ENCODE results near the gene SIM1.

Gene SIM1

GRCh38 chr6:100460650-100461204 is 4.0 kb downstream of the SIM1 start:
- Histone ChIP-seq H2BK15ac (ENCODE audit: low read depth, poor library complexity, severe bottlenecking) (no peak overlapping the region), H3K4me3 (ENCODE audit: insufficient read depth in 1 of 2, low read depth in 1 of 2, low read length in 2 of 2) (peak overlapping the region in 1 of 2 experiments; percentile 91), H3K27me3 (ENCODE audit: control insufficient read depth in 1 of 2, insufficient read depth in 1 of 2, low read length in 2 of 2) (peaks cover 36 to 84% of the 10 kb centered on the region in 2 experiments), H3K9me3 (ENCODE audit: control insufficient read depth, low read length) (peaks cover 8% of the 10 kb centered on the region), H4K8ac (ENCODE audit: low read length) (no peak overlapping the region), H3K18ac (ENCODE audit: low read depth in 1 of 2, low read length in 2 of 2) (no peak overlapping the region), H3K79me1 (replicated peaks; ENCODE audit: low read length, poor library complexity, severe bottlenecking) (no peaks in the 10 kb centered on the region), H3K23ac (ENCODE audit: low read length in 2 of 2) (no peak overlapping the region), H2AK5ac (ENCODE audit: low read length, severe bottlenecking) (no peak overlapping the region), H3K4me2 (ENCODE audit: low read length, poor library complexity, severe bottlenecking) (no peak overlapping the region), H2BK5ac (ENCODE audit: low read depth, low read length, poor library complexity, severe bottlenecking) (no peak overlapping the region), H2AFZ (ENCODE audit: low read depth, low read length) (no peak overlapping the region), H3K14ac (ENCODE audit: low read length in 2 of 2) (no peak overlapping the region), H2BK12ac (ENCODE audit: low read length in 2 of 2) (no peak overlapping the region), H3K4ac (ENCODE audit: low read depth in 1 of 2, low read length in 2 of 2) (no peak overlapping the region), H3K4me1 (ENCODE audit: control insufficient read depth, insufficient read depth, low read depth, low read length) (peaks cover 27% of the 10 kb centered on the region), H3K9ac (ENCODE audit: low read length) (peak overlapping the region; percentile 91), H4K91ac (ENCODE audit: low read length) (no peak overlapping the region), H3K27ac (ENCODE audit: low read length, poor library complexity, severe bottlenecking) (no peak overlapping the region), H2BK120ac (ENCODE audit: low read depth, low read length) (no peak overlapping the region), H3K36me3 (ENCODE audit: control insufficient read depth in 1 of 2, insufficient read depth in 2 of 2, low read depth in 1 of 2, low read length in 2 of 2) (peaks cover 0 to 2% of the 10 kb centered on the region in 2 experiments)
- 0% methylated on average over 5 of the region's 9 CpGs for WGBS
- no peak for DNase-seq

GRCh38 chr6:100459592-100460184 is 5.0 kb downstream of the SIM1 start:
- no peak overlapping the region for H3K4me2 ChIP-seq (ENCODE audit: low read length, poor library complexity, severe bottlenecking)
- no peak overlapping the region for H2AK5ac ChIP-seq (ENCODE audit: low read length, severe bottlenecking)
- no peak overlapping the region for H2BK120ac ChIP-seq (ENCODE audit: low read depth, low read length)
- no peaks in the 10 kb centered on the region for H3K36me3 ChIP-seq (ENCODE audit: control insufficient read depth in 1 of 2, insufficient read depth in 2 of 2, low read depth in 1 of 2, low read length in 2 of 2)
- H3K14ac ChIP-seq (ENCODE audit: low read length in 2 of 2): no peak overlapping the region
- H3K4me1 ChIP-seq (ENCODE audit: control insufficient read depth, insufficient read depth, low read depth, low read length): peaks cover 25% of the 10 kb centered on the region
- no peak overlapping the region for H3K23ac ChIP-seq (ENCODE audit: low read length in 2 of 2)
- no peak overlapping the region for H3K27ac ChIP-seq (ENCODE audit: low read length, poor library complexity, severe bottlenecking)
- H2BK12ac ChIP-seq (ENCODE audit: low read length in 2 of 2): no peak overlapping the region
- H2AFZ ChIP-seq (ENCODE audit: low read depth, low read length): no peak overlapping the region
- H3K79me1 ChIP-seq (replicated peaks; ENCODE audit: low read length, poor library complexity, severe bottlenecking): no peaks in the 10 kb centered on the region
- H2BK5ac ChIP-seq (ENCODE audit: low read depth, low read length, poor library complexity, severe bottlenecking): no peak overlapping the region
- peaks cover 45 to 84% of the 10 kb centered on the region in 2 experiments for H3K27me3 ChIP-seq (ENCODE audit: control insufficient read depth in 1 of 2, insufficient read depth in 1 of 2, low read length in 2 of 2)
- H3K9ac ChIP-seq (ENCODE audit: low read length): peak overlapping the region; percentile 91
- H3K4me3 ChIP-seq (ENCODE audit: insufficient read depth in 1 of 2, low read depth in 1 of 2, low read length in 2 of 2): peak overlapping the region in 1 of 2 experiments; percentile 33
- H3K18ac ChIP-seq (ENCODE audit: low read depth in 1 of 2, low read length in 2 of 2): no peak overlapping the region
- no peak overlapping the region for H4K8ac ChIP-seq (ENCODE audit: low read length)
- H2BK15ac ChIP-seq (ENCODE audit: low read depth, poor library complexity, severe bottlenecking): no peak overlapping the region
- H3K4ac ChIP-seq (ENCODE audit: low read depth in 1 of 2, low read length in 2 of 2): no peak overlapping the region
- H3K9me3 ChIP-seq (ENCODE audit: control insufficient read depth, low read length): peaks cover 8% of the 10 kb centered on the region
- H4K91ac ChIP-seq (ENCODE audit: low read length): no peak overlapping the region
- no peak for DNase-seq

- Histone ChIP-seq H2BK5ac (ENCODE audit: low read depth, low read length, poor library complexity, severe bottlenecking) (no peak overlapping the region), H3K79me1 (replicated peaks; ENCODE audit: low read length, poor library complexity, severe bottlenecking) (no peaks in the 10 kb centered on the region), H2BK15ac (ENCODE audit: low read depth, poor library complexity, severe bottlenecking) (no peak overlapping the region), H3K23ac (ENCODE audit: low read length in 2 of 2) (peak overlapping the region in 1 of 2 experiments; percentile 54), H3K27ac (ENCODE audit: low read length, poor library complexity, severe bottlenecking) (no peak overlapping the region), H2BK12ac (ENCODE audit: low read length in 2 of 2) (no peak overlapping the region), H3K9ac (ENCODE audit: low read length) (peak overlapping the region; percentile 91), H2BK120ac (ENCODE audit: low read depth, low read length) (no peak overlapping the region), H3K4me2 (ENCODE audit: low read length, poor library complexity, severe bottlenecking) (no peak overlapping the region), H3K18ac (ENCODE audit: low read depth in 1 of 2, low read length in 2 of 2) (no peak overlapping the region), H2AFZ (ENCODE audit: low read depth, low read length) (no peak overlapping the region), H4K8ac (ENCODE audit: low read length) (no peak overlapping the region), H3K4ac (ENCODE audit: low read depth in 1 of 2, low read length in 2 of 2) (no peak overlapping the region), H3K4me3 (ENCODE audit: insufficient read depth in 1 of 2, low read depth in 1 of 2, low read length in 2 of 2) (peak overlapping the region in 1 of 2 experiments; percentile 33), H3K36me3 (ENCODE audit: control insufficient read depth in 1 of 2, insufficient read depth in 2 of 2, low read depth in 1 of 2, low read length in 2 of 2) (no peaks in the 10 kb centered on the region), H3K14ac (ENCODE audit: low read length in 2 of 2) (no peak overlapping the region), H2AK5ac (ENCODE audit: low read length, severe bottlenecking) (no peak overlapping the region), H3K27me3 (ENCODE audit: control insufficient read depth in 1 of 2, insufficient read depth in 1 of 2, low read length in 2 of 2) (peaks cover 45 to 84% of the 10 kb centered on the region in 2 experiments), H3K4me1 (ENCODE audit: control insufficient read depth, insufficient read depth, low read depth, low read length) (peaks cover 21% of the 10 kb centered on the region), H3K9me3 (ENCODE audit: control insufficient read depth, low read length) (peaks cover 8% of the 10 kb centered on the region), H4K91ac (ENCODE audit: low read length) (no peak overlapping the region)
- WGBS: 15% methylated on average over 9 of the region's 10 CpGs
- DNase-seq: no peak
Observed at GRCh38 chr6:100458841-100459591, 5.7 kb downstream of the SIM1 start.

- no peak overlapping the region for H2AFZ ChIP-seq (ENCODE audit: low read depth, low read length)
Observed at GRCh38 chr6:100457311-100457990, 7.3 kb downstream of the SIM1 start.

More at GRCh38 chr6:100457311-100457990, 7.3 kb downstream of the SIM1 start:
- H2BK5ac ChIP-seq (ENCODE audit: low read depth, low read length, poor library complexity, severe bottlenecking): no peak overlapping the region
- H3K4me3 ChIP-seq (ENCODE audit: insufficient read depth in 1 of 2, low read depth in 1 of 2, low read length in 2 of 2): no peak overlapping the region
- peaks cover 39 to 84% of the 10 kb centered on the region in 2 experiments for H3K27me3 ChIP-seq (ENCODE audit: control insufficient read depth in 1 of 2, insufficient read depth in 1 of 2, low read length in 2 of 2)
- no peak overlapping the region for H2BK120ac ChIP-seq (ENCODE audit: low read depth, low read length)
- no peak overlapping the region for H3K4ac ChIP-seq (ENCODE audit: low read depth in 1 of 2, low read length in 2 of 2)
- peak overlapping the region; percentile 91 for H3K9ac ChIP-seq (ENCODE audit: low read length)
- H3K9me3 ChIP-seq (ENCODE audit: control insufficient read depth, low read length): peaks cover 8% of the 10 kb centered on the region
- no peak overlapping the region for H3K14ac ChIP-seq (ENCODE audit: low read length in 2 of 2)
- no peak for DNase-seq
- H3K36me3 ChIP-seq (ENCODE audit: control insufficient read depth in 1 of 2, insufficient read depth in 2 of 2, low read depth in 1 of 2, low read length in 2 of 2): peaks cover 0 to 4% of the 10 kb centered on the region in 2 experiments
- peak overlapping the region; percentile 18 for H4K91ac ChIP-seq (ENCODE audit: low read length)
- no peak overlapping the region for H2BK12ac ChIP-seq (ENCODE audit: low read length in 2 of 2)
- no peak overlapping the region for H3K4me2 ChIP-seq (ENCODE audit: low read length, poor library complexity, severe bottlenecking)
- H3K79me1 ChIP-seq (replicated peaks; ENCODE audit: low read length, poor library complexity, severe bottlenecking): no peaks in the 10 kb centered on the region
- H3K4me1 ChIP-seq (ENCODE audit: control insufficient read depth, insufficient read depth, low read depth, low read length): peaks cover 22% of the 10 kb centered on the region
- 13% methylated on average over 29 of the region's 34 CpGs for WGBS
- no peak overlapping the region for H3K23ac ChIP-seq (ENCODE audit: low read length in 2 of 2)
- H3K18ac ChIP-seq (ENCODE audit: low read depth in 1 of 2, low read length in 2 of 2): no peak overlapping the region
- H2BK15ac ChIP-seq (ENCODE audit: low read depth, poor library complexity, severe bottlenecking): no peak overlapping the region
- no peak overlapping the region for H3K27ac ChIP-seq (ENCODE audit: low read length, poor library complexity, severe bottlenecking)
- no peak overlapping the region for H2AK5ac ChIP-seq (ENCODE audit: low read length, severe bottlenecking)
- H4K8ac ChIP-seq (ENCODE audit: low read length): no peak overlapping the region
